KBM-7 (cell line): Measurements from ENCODE around the gene CLDN3.
"Not testable (repeated sequence)": the region's sequence is repeated elsewhere in the genome, so short reads cannot be mapped to it uniquely, and the experiment has no call there.

Source experiments
- DNase-seq: peaks from one replicate; pipeline ENCODE4 v3.0.0-alpha.2; 2015
- in situ Hi-C: fragments of 300-500 bp; cut with MboI; formaldehyde crosslinking; loops from 2 replicates; pipeline ENCODE4 v1.14.3; 2020; ENCODE audit warnings: low sequenced_read_pairs, low pct_unique_long_range_greater_than_20kb, mixed read lengths

CLDN3 gene, protein sequence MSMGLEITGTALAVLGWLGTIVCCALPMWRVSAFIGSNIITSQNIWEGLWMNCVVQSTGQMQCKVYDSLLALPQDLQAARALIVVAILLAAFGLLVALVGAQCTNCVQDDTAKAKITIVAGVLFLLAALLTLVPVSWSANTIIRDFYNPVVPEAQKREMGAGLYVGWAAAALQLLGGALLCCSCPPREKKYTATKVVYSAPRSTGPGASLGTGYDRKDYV

GRCh38 chr7:73770002-73770859, at the start of gene CLDN3:
Gene CLDN3 (minus strand): TSS chr7:73770270. CDS start chr7:73770049, 221 bp downstream.
- DNase-seq, result peak; percentile 37
- in situ Hi-C loops, result no loop called here

GRCh38 chr7:73817121-73817520, 47.1 kb upstream of the CLDN3 start:
- DNase-seq, result no peak
- in situ Hi-C loops, result no loop called here

DNA sequence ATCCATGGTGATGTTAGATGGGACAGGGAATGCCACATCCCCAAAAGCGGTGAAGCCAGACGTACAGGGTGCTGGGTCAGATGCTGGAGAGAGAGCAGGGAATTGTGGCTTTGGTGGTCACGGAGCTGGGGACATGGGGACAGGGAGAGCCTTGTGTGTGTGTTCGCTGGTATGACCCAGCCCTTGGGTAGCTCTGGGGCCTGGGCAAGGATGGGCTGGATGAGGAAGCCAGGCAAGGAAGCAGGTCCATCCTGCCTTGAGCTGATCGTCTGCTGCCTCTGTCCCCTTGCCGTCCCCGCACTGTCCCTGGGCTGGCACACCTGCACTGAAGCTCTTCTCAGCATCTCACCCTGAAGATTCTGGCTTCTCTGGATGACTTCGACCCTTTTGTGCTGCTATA, 45.4 kb upstream of the CLDN3 start:
- no peak for DNase-seq
- in situ Hi-C loops, result no loop called here

DNA sequence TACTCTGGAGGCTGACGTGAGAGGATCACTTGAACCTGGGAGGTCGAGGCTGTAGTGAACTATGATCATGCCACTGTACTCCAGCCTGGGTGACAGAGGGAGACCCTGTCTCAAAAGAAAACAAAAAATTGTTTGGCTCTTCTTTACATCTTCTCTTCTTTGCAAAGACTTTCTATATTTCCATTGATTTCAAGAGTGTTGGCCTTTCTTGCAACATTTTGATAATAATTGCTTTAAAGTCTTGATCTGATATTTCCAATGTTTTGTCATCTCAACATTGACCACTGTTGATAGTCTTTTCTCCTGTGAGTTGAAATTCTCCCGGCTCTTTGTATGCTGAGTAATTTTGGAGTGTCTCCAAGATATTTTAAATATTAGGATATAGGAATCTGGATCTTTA, 42.9 kb upstream of the CLDN3 start:
- no peak for DNase-seq
- in situ Hi-C loops, result no loop called here

DNA sequence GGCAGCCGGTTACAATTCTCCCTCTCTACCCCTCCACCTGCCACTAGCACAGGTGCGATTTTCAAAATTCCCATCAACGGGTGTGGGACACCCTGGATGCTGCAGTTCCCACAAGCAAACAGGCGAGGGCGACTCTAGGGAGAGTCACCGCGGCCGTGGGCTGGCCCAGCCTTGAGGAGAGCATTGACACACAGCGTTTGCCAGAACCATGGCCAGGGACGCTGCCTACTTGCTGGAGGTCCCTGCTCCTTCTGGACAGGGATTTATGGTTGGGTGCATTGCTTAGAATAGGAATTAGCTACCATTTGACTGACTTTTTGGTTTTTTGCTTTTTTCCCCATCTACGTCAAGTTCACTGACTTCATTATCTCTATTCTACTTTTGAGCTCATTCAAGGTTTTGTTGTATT, 41.7 kb upstream of the CLDN3 start:
- DNase-seq, result peak; percentile 65
- in situ Hi-C loops, result no loop called here

- DNase-seq, result no peak
- in situ Hi-C loops, result no loop called here
Measured at GRCh38 chr7:73810998-73811360, 40.9 kb upstream of the CLDN3 start.

DNA sequence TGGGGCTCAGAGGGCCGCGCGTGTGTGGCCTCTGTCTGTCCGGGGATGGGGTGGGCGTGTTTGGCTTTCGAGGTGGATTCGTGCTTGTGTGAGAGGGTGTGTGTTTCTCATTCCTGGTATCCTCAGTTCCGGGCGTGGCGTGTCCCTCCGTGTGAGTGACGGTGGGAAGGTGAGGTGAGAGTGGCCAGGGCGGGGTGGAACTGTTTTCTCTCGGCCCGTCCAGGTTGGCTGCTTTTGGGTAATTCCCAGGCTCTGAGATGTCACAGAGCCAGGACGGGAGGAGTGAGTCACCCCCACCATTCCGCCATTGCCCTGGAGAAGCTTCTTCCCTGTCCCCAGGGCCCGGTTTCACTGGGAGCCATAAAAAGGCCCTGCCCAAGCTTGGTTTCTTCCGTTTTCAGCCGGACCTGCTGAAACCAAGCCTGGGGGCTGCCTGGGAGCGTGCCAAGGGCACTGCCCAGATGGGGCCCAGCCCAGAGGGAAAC, 39.4 kb upstream of the CLDN3 start:
- no peak for DNase-seq
- in situ Hi-C loops, result no loop called here

DNA sequence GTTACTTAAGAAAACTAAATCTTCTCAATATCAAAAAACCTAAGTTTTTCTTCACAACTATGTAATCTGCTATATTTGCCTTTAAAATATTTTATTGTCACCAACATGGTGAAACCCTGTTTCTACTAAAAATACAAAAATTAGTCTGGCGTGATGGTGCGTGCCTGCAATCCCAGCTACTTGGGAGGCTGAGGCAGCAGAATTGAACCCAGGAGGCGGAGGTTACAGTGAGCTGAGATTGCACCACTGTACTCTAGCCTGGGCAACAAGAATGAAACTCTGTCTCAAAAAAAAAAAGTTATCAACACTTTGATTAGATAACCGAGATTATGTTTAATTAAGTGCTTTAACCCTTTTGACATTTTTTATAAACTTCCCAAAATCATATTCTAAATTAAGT, 32.4 kb upstream of the CLDN3 start:
- in situ Hi-C loops, result no loop called here
- no peak for DNase-seq

DNA sequence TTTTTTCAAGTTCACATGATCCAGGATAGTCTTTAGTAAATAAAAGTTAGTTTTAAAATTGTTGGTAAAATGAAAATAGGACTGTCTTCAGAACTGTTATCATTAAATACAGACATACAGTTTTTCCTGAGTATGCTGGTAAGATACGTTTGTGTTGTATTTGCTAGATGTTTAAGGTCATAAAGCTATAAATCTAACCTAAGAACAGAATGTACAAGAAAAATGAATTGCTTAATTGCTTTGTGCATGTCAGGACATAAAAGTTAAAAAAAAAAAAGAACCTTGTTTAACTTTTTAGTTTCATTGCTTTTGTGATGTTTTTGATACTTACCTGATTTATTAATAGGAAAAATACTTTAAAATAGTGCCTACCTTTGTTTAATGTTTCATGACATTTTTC, 31.5 kb upstream of the CLDN3 start:
- DNase-seq, result no peak
- in situ Hi-C loops, result no loop called here

GRCh38 chr7:73799282-73800141, 29.4 kb upstream of the CLDN3 start:
- DNase-seq, result no peak
- in situ Hi-C loops, result no loop called here

DNA sequence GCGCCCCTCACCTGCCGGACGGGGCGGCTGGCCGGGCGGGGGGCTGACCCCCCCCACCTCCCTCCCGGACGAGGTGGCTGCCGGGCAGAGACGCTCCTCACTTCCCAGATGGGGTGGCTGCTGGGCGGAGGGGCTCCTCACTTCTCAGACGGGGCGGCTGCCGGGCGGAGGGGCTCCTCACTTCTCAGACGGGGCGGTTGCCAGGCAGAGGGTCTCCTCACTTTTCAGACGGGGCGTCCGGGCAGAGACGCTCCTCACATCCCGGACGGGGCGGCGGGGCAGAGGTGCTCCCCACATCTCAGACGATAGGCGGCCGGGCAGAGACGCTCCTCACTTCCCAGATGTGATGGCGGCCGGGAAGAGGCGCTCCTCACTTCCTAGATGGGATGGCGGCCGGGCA, 27.1 kb upstream of the CLDN3 start:
- DNase-seq, in situ Hi-C loops: not testable (repeated sequence)

GRCh38 chr7:73796656-73797055, 26.6 kb upstream of the CLDN3 start:
- in situ Hi-C loops, result not testable (repeated sequence)

GRCh38 chr7:73795188-73795587, 25.1 kb upstream of the CLDN3 start:
- DNase-seq, in situ Hi-C loops: not testable (repeated sequence)

More at GRCh38 chr7:73796656-73797055, 26.6 kb upstream of the CLDN3 start:
- not testable (repeated sequence) for DNase-seq

DNA sequence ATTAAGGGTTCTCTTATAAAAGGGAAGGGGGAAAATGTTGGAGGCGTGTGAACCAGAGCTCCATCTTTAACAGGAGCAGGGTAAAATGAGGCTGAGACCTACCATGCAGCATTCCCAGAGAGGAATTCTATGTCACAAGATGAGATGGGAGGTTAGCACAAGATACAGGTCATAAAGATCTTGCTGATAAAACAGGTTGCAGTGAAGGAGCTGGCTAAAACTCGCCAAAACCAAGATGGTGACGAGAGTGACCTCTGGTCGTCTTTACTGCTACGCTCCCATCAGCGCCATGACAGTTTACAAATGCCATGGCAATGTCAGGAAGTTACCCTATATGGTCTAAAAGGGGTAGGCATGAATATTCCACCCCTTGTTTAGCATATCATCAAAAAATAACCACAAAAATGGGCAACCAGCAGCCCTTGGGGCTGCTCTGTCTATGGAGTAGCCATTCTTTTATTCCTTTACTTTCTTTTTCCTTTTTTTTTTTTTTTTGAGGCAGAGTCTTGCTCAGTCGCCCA, 21.2 kb upstream of the CLDN3 start:
- DNase-seq, in situ Hi-C loops: not testable (repeated sequence)

DNA sequence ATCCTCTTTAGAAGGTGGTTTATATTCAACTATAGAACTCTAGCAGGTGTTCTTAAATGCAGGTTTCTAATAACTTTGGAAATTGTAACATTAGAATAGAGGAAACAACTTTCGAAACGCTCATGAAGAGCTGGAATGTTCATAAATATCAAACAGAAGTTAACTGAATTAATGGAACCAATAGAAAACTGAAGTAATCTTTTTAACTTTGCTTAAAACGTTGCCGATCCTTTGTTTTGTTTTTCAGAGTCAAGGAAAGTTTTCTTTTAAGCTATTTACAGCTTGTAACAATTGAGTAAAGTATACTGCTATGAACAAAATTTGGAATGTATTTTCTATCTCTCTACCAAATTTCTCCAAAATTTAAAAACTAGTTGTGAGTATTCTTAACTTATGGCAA, 19.0 kb upstream of the CLDN3 start:
- no peak for DNase-seq
- in situ Hi-C loops, result no loop called here

DNA sequence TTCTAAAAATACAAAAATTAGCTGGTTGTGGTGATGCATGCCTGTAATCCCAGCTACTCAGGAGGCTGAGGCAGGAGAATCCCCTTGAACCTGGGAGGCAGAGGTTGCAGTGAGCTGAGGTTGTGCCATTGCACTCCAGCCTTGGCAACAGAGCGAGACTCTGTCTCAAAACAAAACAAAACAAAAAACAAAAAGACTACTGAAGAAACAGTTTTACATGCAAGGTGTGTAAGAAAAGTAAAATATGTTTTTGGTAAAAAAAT, 17.6 kb upstream of the CLDN3 start:
- in situ Hi-C loops, DNase-seq: not testable (repeated sequence)

GRCh38 chr7:73786588-73786987, 16.5 kb upstream of the CLDN3 start:
- DNase-seq, result no peak
- in situ Hi-C loops, result no loop called here

- in situ Hi-C loops, result no loop called here
- DNase-seq, result no peak
Measured at GRCh38 chr7:73779517-73779916, 9.4 kb upstream of the CLDN3 start.

DNA sequence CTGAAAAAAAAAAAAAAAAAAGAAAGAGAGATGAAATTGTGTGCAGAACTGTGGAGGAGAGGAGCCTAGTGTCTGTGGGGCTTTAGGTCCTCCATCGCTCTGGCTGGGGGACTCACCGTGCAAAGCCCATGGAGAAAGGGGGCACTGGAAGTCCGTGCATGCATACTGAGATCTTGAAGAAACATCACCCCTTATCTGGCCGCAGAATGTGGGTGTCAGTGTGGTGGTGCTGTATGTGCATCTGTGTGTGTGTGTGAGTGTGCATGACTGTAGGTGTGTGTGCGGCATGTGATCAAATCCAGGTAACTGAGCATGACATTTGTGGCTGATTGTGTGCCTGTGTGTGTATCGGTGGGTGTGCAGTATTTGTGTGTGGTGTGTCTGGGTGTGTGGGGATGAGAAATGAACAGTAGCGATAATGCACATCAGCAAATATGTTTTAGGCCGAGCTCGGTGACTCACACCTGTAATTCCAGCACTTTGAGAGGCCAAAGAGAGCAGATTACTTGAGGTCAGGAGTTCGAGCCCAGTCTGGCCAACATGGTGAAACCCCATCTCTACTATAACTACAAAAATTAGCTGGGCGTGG, 8.8 kb upstream of the CLDN3 start:
- DNase-seq, result no peak
- in situ Hi-C loops, result no loop called here
